Hepatocyte (in vitro differentiated cells): Measurements from ENCODE around the gene GMDS. TPM values are rescaled to one million over a fixed set of nuclear protein-coding genes. Genes with fewer than 3 reads are reported as not detected.

Source experiments
- DNase-seq: peaks from one replicate; pipeline ENCODE4 v3.0.0-alpha.2; 2016; ENCODE audit warnings: low spot score
- H2AFZ ChIP-seq: fragments of 200-600 bp; sonication (generic); 2 replicates; pipeline ENCODE4 v1.6.0; 2016; ENCODE audit warnings: antibody characterized with exemption, mild to moderate bottlenecking
- H3K27ac ChIP-seq: fragments of 200-600 bp; sonication (generic); 2 replicates; pipeline ENCODE4 v1.5.1; 2016; ENCODE audit warnings: mild to moderate bottlenecking
- H3K27me3 ChIP-seq: fragments of 200-600 bp; sonication (generic); 2 replicates; pipeline ENCODE4 v1.6.1; 2016
- H3K36me3 ChIP-seq: fragments of 200-600 bp; sonication (generic); replicated peaks from 2 replicates; pipeline ENCODE4 v1.5.1; 2016; ENCODE audit warnings: low read depth; ENCODE audit not compliant: insufficient read depth
- H3K4me1 ChIP-seq: fragments of 200-600 bp; sonication (generic); 2 replicates; pipeline ENCODE4 v1.5.1; 2016; ENCODE audit warnings: mild to moderate bottlenecking, moderate library complexity; ENCODE audit not compliant: insufficient read depth
- H3K4me2 ChIP-seq: fragments of 200-600 bp; sonication (generic); 2 replicates; pipeline ENCODE4 v1.6.0; 2016
- H3K4me3 ChIP-seq: fragments of 200-600 bp; sonication (generic); 2 replicates; pipeline ENCODE4 v1.5.1; 2016; ENCODE audit warnings: mild to moderate bottlenecking
- H3K79me2 ChIP-seq: fragments of 200-600 bp; sonication (generic); 2 replicates; pipeline ENCODE4 v1.6.0; 2017; ENCODE audit warnings: mild to moderate bottlenecking
- H3K9me2 ChIP-seq: fragments of 200-600 bp; sonication (generic); replicated peaks from 2 replicates; pipeline ENCODE4 v1.6.0; 2017; ENCODE audit warnings: mild to moderate bottlenecking; ENCODE audit not compliant: insufficient read depth
- H3K9me3 ChIP-seq: fragments of 200-600 bp; sonication (generic); 2 replicates; pipeline ENCODE4 v1.5.1; 2016; ENCODE audit warnings: low read depth, mild to moderate bottlenecking
- H4K20me1 ChIP-seq: fragments of 200-600 bp; sonication (generic); 2 replicates; pipeline ENCODE4 v1.6.0; 2016; ENCODE audit warnings: mild to moderate bottlenecking; ENCODE audit not compliant: insufficient read depth, poor library complexity, severe bottlenecking
- EZH2 ChIP-seq: fragments of 200-600 bp; sonication (generic); IDR thresholded peaks from 2 replicates; pipeline ENCODE4 v1.6.1; 2016; ENCODE audit warnings: antibody characterized with exemption, mild to moderate bottlenecking, borderline replicate concordance
- EZH2phosphoT487 ChIP-seq: fragments of 200-600 bp; sonication (generic); IDR thresholded peaks from one replicate; pipeline ENCODE4 v1.6.1; 2018; ENCODE audit warnings: antibody characterized with exemption, mild to moderate bottlenecking, low read depth, moderate library complexity; ENCODE audit not compliant: unreplicated experiment, severe bottlenecking
- WGBS: methylation state at CpG from one replicate; pipeline ENCODE4 v1.1.6; 2016; ENCODE audit warnings: low lambda C conversion rate; ENCODE audit errors: missing lambda C conversion rate; 5-methylcytosine and 5-hydroxymethylcytosine counted together
- polyA plus RNA-seq: library from polyadenylated mRNA; unstranded; fragments of >200 nt; fragmentation: Nextera tagmentation; extraction: Ambion mirVana; gene quantifications from 2 replicates; pipeline ENCODE4 v1.2.1, GENCODE V29; 2016
- total RNA-seq: library from RNA; depleted of rRNA; stranded (reverse); fragments of >200 nt; gene quantifications from 2 replicates; pipeline ENCODE4 v1.2.3, GENCODE V29; 2014
- TF ChIP-seq, protein P1 (sequence below): fragments of 200-600 bp; sonication (generic); IDR thresholded peaks from 2 replicates; pipeline ENCODE4 v1.5.1; 2016; ENCODE audit warnings: antibody characterized with exemption, mild to moderate bottlenecking; ENCODE audit not compliant: poor library complexity

The GMDS gene
- total and polyA plus RNA-seq, 2 experiments from 2014 or later = 20.7 to 32.6 TPM

DNA sequence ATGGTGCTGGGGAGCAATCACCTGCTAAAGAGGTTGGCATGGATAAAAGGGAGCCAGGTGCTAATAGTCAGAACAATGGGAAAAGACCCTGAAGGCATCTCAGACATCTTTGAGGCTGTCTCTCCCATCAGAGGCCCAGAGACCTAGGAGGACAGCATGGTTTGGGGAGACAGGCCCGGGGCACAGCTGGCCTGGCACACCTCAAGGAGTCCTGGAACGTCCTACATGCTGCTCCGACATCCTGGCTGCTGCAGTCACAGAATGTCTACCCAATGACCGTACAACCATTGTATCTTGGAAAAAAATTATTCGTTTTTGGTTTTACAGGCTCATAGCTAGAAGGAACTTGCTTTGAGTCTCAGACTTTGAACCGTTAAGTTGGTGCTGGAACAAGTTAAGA lies 4.4 kb downstream of the GMDS start:
- Histone ChIP-seq H4K20me1 (no peaks in the 10 kb centered on the region), H3K4me2 (no peak overlapping the region), H3K4me3 (no peak overlapping the region), H3K9me3 (no peaks in the 10 kb centered on the region), H3K27ac (no peak overlapping the region), H3K36me3 (no peaks in the 10 kb centered on the region), H3K79me2 (peaks cover 66% of the 10 kb centered on the region), H3K9me2 (no peaks in the 10 kb centered on the region), H3K4me1 (peaks cover 8% of the 10 kb centered on the region), H3K27me3 (no peaks in the 10 kb centered on the region), H2AFZ (no peak overlapping the region)
- no peak for DNase-seq
- 91% methylated on average over 6 of the region's 6 CpGs for WGBS
- TF ChIP-seq, protein P1, sequence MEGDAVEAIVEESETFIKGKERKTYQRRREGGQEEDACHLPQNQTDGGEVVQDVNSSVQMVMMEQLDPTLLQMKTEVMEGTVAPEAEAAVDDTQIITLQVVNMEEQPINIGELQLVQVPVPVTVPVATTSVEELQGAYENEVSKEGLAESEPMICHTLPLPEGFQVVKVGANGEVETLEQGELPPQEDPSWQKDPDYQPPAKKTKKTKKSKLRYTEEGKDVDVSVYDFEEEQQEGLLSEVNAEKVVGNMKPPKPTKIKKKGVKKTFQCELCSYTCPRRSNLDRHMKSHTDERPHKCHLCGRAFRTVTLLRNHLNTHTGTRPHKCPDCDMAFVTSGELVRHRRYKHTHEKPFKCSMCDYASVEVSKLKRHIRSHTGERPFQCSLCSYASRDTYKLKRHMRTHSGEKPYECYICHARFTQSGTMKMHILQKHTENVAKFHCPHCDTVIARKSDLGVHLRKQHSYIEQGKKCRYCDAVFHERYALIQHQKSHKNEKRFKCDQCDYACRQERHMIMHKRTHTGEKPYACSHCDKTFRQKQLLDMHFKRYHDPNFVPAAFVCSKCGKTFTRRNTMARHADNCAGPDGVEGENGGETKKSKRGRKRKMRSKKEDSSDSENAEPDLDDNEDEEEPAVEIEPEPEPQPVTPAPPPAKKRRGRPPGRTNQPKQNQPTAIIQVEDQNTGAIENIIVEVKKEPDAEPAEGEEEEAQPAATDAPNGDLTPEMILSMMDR = no peak
- TF ChIP-seq EZH2phosphoT487 (no peak), EZH2 (no peak)

DNA sequence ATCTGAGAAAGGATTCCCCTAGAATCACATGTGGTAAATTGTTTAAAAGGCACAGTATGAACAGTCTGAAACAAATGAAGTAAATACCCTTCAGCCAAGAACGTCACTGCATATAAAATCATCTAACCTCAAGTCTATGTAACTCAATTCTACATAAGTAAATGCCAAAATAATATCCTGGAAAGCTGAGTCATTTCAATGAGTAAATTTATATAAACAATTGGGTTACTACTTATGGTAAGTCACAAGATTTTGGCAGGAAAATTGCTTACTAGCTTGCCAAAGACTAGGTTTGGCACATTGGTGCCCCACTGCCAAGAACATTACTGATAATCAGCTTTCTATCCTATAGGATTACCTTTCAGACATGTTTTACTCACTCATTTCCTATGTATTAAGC lies 8.4 kb downstream of the GMDS start:
- TF ChIP-seq EZH2phosphoT487 (no peak), EZH2 (no peak)
- TF ChIP-seq, protein P1 = no peak
- Histone ChIP-seq H3K4me1 (no peaks in the 10 kb centered on the region), H3K79me2 (peaks cover 63% of the 10 kb centered on the region), H3K36me3 (no peaks in the 10 kb centered on the region), H3K4me3 (no peak overlapping the region), H3K27me3 (no peaks in the 10 kb centered on the region), H2AFZ (no peak overlapping the region), H3K9me2 (no peaks in the 10 kb centered on the region), H3K9me3 (no peaks in the 10 kb centered on the region), H3K27ac (no peak overlapping the region), H4K20me1 (no peaks in the 10 kb centered on the region), H3K4me2 (no peak overlapping the region)
- DNase-seq = no peak
- WGBS = 69% methylated on average over 1 of the region's 1 CpG

DNA sequence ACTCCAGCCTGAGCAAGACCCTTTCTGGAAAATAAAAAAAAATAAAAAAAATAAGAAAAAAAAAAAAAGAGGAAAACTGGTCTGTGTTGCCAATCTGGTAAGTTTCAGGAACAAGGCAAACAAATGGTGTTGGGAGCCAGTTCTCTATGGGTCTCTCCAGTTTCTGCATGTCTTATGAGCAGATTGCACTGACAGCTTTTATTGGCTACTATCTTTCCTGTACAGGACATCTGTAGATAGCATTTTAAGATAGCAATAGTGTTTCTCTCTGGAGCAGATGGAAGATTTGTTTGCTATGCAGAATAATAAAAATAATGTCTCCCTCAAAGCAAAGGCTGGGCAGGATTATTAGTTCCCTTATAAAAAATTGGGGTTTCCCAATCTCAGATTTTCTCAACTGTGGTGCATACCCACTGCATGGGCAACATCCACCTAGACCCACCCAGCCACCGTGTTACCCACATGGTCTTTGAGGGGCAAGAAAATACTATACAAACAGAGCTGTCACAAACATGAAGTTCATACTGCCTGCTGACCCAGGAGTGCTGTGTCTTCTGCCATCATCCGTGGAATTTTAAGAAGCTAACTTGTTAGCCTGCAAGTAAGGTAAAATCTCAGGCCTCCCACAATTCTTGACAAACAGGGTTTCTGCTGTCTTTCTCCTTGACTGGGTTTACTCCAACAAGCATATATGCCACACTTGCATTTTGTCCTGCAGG lies 9.5 kb downstream of the GMDS start:
- Histone ChIP-seq H3K9me3 (no peaks in the 10 kb centered on the region), H3K4me3 (no peak overlapping the region), H3K27me3 (no peaks in the 10 kb centered on the region), H2AFZ (no peak overlapping the region), H3K9me2 (no peaks in the 10 kb centered on the region), H3K79me2 (peaks cover 57% of the 10 kb centered on the region), H3K36me3 (no peaks in the 10 kb centered on the region), H3K4me2 (no peak overlapping the region), H3K27ac (no peak overlapping the region), H3K4me1 (no peaks in the 10 kb centered on the region), H4K20me1 (no peaks in the 10 kb centered on the region)
- WGBS = 88% methylated on average over 2 of the region's 2 CpGs
- no peak for DNase-seq
- TF ChIP-seq, protein P1 = no peak
- TF ChIP-seq EZH2phosphoT487 (no peak), EZH2 (no peak)
